Keratinocyte (primary cell): ENCODE results near the gene VAMP2. TPM values are rescaled to one million over a fixed set of nuclear protein-coding genes. Genes with fewer than 3 reads are reported as not detected.
A peak's percentile ranks its signal among the peaks of the same experiment; 100 is the strongest.

ENCODE experiments used
- DNase-seq: peaks from one replicate; pipeline ENCODE4 v3.0.0-alpha.2; 2011; ENCODE audit warnings: low read depth, missing footprints, low spot score
- FAIRE-seq: peaks from 2 replicates; lab custom pipeline; 2011; peaks lifted over from hg19 to GRCh38; lab: Jason Lieb, UNC
- H2AFZ ChIP-seq: 2 replicates; pipeline ENCODE4 v1.6.0; 2012; ENCODE audit warnings: low read length, control low read depth, inconsistent platforms; ENCODE audit not compliant: control insufficient read depth
- H3K27ac ChIP-seq: 2 replicates; pipeline ENCODE4 v1.5.1; 2011; ENCODE audit warnings: low read length; ENCODE audit not compliant: control insufficient read depth, insufficient read depth
- H3K27me3 ChIP-seq: 3 replicates; pipeline ENCODE4 v1.6.0; 2011; ENCODE audit warnings: low read length; ENCODE audit not compliant: control insufficient read depth, insufficient read depth; ENCODE audit errors: extremely low read depth
- H3K36me3 ChIP-seq, 2 experiments: 2 replicates in 1 of 2; 3 replicates in 1 of 2; pipeline ENCODE4 v1.5.1; 2011; ENCODE audit warnings: low read length in 2 of 2, mild to moderate bottlenecking in 1 of 2; ENCODE audit not compliant: control insufficient read depth in 2 of 2, insufficient read depth in 2 of 2; ENCODE audit errors: extremely low read depth in 1 of 2
- H3K4me1 ChIP-seq: 3 replicates; pipeline ENCODE4 v1.5.1; 2011; ENCODE audit warnings: low read length; ENCODE audit not compliant: control insufficient read depth, insufficient read depth; ENCODE audit errors: extremely low read depth
- H3K4me2 ChIP-seq: 3 replicates; pipeline ENCODE4 v1.6.0; 2011; ENCODE audit warnings: low read depth, low read length; ENCODE audit not compliant: control insufficient read depth, insufficient read depth; ENCODE audit errors: extremely low read depth
- H3K4me3 ChIP-seq, 3 experiments: fragments of 200-600 bp in 1 of 3; sonication (generic) in 1 of 3; 2 replicates in 2 of 3; 3 replicates in 1 of 3; pipeline ENCODE4 v1.5.1; 2011 to 2016; ENCODE audit warnings: low read length in 3 of 3, mild to moderate bottlenecking in 3 of 3, control low read depth in 2 of 3, inconsistent platforms in 1 of 3, low read depth in 1 of 3, mixed read lengths in 1 of 3, mixed run types in 1 of 3, moderate library complexity in 1 of 3; ENCODE audit not compliant: control insufficient read depth in 2 of 3, insufficient read depth in 2 of 3; ENCODE audit errors: extremely low read depth in 1 of 3
- H3K79me2 ChIP-seq: 2 replicates; pipeline ENCODE4 v1.6.0; 2012; ENCODE audit warnings: low read length; ENCODE audit not compliant: control insufficient read depth, insufficient read depth
- H3K9ac ChIP-seq: 3 replicates; pipeline ENCODE4 v1.6.0; 2011; ENCODE audit warnings: low read length; ENCODE audit not compliant: control insufficient read depth, insufficient read depth; ENCODE audit errors: extremely low read depth
- H3K9me1 ChIP-seq: 3 replicates; pipeline ENCODE4 v1.6.0; 2011; ENCODE audit warnings: low read length; ENCODE audit not compliant: control insufficient read depth, insufficient read depth; ENCODE audit errors: extremely low read depth
- H3K9me3 ChIP-seq: 2 replicates; pipeline ENCODE4 v1.5.1; 2012; ENCODE audit warnings: low read depth, low read length; ENCODE audit not compliant: control insufficient read depth
- H4K20me1 ChIP-seq: 3 replicates; pipeline ENCODE4 v1.6.0; 2011; ENCODE audit warnings: low read length; ENCODE audit not compliant: control insufficient read depth, insufficient read depth; ENCODE audit errors: extremely low read depth
- CTCF ChIP-seq, 3 experiments: IDR thresholded peaks in 1 of 3; conservative IDR thresholded peaks in 1 of 3; optimal IDR thresholded peaks in 1 of 3; 2 replicates in 2 of 3; 3 replicates in 1 of 3; pipeline versions ENCODE3 to v1.5.1; 2011; ENCODE audit warnings: low read length in 3 of 3, mild to moderate bottlenecking in 3 of 3, moderate library complexity in 2 of 3, control low read depth in 1 of 3, inconsistent platforms in 1 of 3; ENCODE audit not compliant: insufficient read depth in 2 of 3; ENCODE audit errors: extremely low read depth in 1 of 3
- EZH2 ChIP-seq: IDR thresholded peaks from one replicate; pipeline ENCODE4 v1.6.1; 2012; ENCODE audit warnings: inconsistent platforms, mild to moderate bottlenecking, low read length, moderate library complexity
- dilution Hi-C: fragments of 300-500 bp; cut with MboI; formaldehyde crosslinking; loops from one replicate; pipeline ENCODE4 v1.7.0; 2020; ENCODE audit warnings: low sequenced_read_pairs; ENCODE audit not compliant: extremely low pct_ligation_motif_present
- polyA plus RNA-seq, 5 experiments: library from polyadenylated mRNA; depleted of rRNA in 3 of 5; stranded (reverse) in 3 of 5; stranded (forward) in 1 of 5; unstranded in 1 of 5; fragments of >200 nt; gene quantifications; 1 replicate in 1 of 5; 2 replicates in 3 of 5; 3 replicates in 1 of 5; pipeline versions ENCODE4 v1.2.1 to v1.2.3, GENCODE V29; 2011 to 2012; ENCODE audit warnings: missing spikeins in 2 of 5, low read depth in 1 of 5, low replicate concordance in 1 of 5

The VAMP2 gene
- polyA plus RNA-seq, 1 donor (not counting 4 experiments of a cell fraction or from before 2014, with no cell fraction given), result 9.8 TPM

- TF ChIP-seq CTCF (optimal IDR thresholded peaks at IDR 0.05 in 1 of 3, IDR thresholded peaks at IDR 0.05 in 1 of 3, conservative IDR thresholded peaks at IDR 0.05 in 1 of 3; ENCODE audit: extremely low read depth in 1 of 3, insufficient read depth in 2 of 3, low read length in 3 of 3) (no peak), EZH2 (no peak)
- peak overlapping the region; percentile 90 for H2AFZ ChIP-seq
- H3K4me3 ChIP-seq, result peak overlapping the region; percentile 39 to 84 (median 76)
- peak; percentile 59 for FAIRE-seq
- H3K4me1 ChIP-seq, result peaks cover 21% of the 10 kb centered on the region
- no peaks in the 10 kb centered on the region for H3K79me2 ChIP-seq
- H3K27me3 ChIP-seq, result no peaks in the 10 kb centered on the region
- dilution Hi-C loops, result no loop called here
- H3K9me3 ChIP-seq, result no peaks in the 10 kb centered on the region
- H3K27ac ChIP-seq, result peak overlapping the region; percentile 99
- no peaks in the 10 kb centered on the region for H3K9me1 ChIP-seq
- peak overlapping the region; percentile 96 for H3K9ac ChIP-seq
- H4K20me1 ChIP-seq, result peaks cover 2% of the 10 kb centered on the region
- no peak for DNase-seq
- no peaks in the 10 kb centered on the region for H3K36me3 ChIP-seq
- H3K4me2 ChIP-seq, result peak overlapping the region; percentile 98
These were observed 45.3 kb downstream of the VAMP2 start for GRCh38 chr17:8117367-8117979.

- Histone ChIP-seq H3K36me3 (no peaks in the 10 kb centered on the region), H3K4me3 (no peak overlapping the region), H3K79me2 (no peaks in the 10 kb centered on the region), H4K20me1 (peaks cover 2% of the 10 kb centered on the region), H3K9ac (no peak overlapping the region), H3K27me3 (no peaks in the 10 kb centered on the region), H3K4me1 (peaks cover 21% of the 10 kb centered on the region), H2AFZ (no peak overlapping the region), H3K9me3 (no peaks in the 10 kb centered on the region), H3K27ac (no peak overlapping the region), H3K9me1 (no peaks in the 10 kb centered on the region), H3K4me2 (no peak overlapping the region)
- FAIRE-seq (no peak), DNase-seq (no peak)
- dilution Hi-C loops, result no loop called here
- TF ChIP-seq EZH2 (no peak), CTCF (optimal IDR thresholded peaks at IDR 0.05 in 1 of 3, IDR thresholded peaks at IDR 0.05 in 1 of 3, conservative IDR thresholded peaks at IDR 0.05 in 1 of 3; ENCODE audit: extremely low read depth in 1 of 3, insufficient read depth in 2 of 3, low read length in 3 of 3) (no peak)
These were observed 46.0 kb downstream of the VAMP2 start for GRCh38 chr17:8116776-8117175.
